HG02588 (cell line): ENCODE data around the gene PLB1.
"Not testable (repeated sequence)": the region's sequence is repeated elsewhere in the genome, so short reads cannot be mapped to it uniquely, and the experiment has no call there.

Experiments
- ATAC-seq: cut with Tn5 transposase; IDR thresholded peaks from one replicate; pipeline ENCODE4 v1.9.1; 2021; ENCODE audit warnings: mild to moderate bottlenecking, moderate library complexity; ENCODE audit not compliant: unreplicated experiment

The PLB1 gene

GRCh38 chr2:28533044-28533680, 37.3 kb downstream of the PLB1 start:
- ATAC-seq = no peak

- ATAC-seq = no peak
These were observed 39.0 kb downstream of the PLB1 start for GRCh38 chr2:28534817-28535216.

GRCh38 chr2:28538134-28538533, 42.3 kb downstream of the PLB1 start:
- ATAC-seq = no peak

GRCh38 chr2:28538652-28539051, 42.8 kb downstream of the PLB1 start:
- ATAC-seq = no peak

DNA sequence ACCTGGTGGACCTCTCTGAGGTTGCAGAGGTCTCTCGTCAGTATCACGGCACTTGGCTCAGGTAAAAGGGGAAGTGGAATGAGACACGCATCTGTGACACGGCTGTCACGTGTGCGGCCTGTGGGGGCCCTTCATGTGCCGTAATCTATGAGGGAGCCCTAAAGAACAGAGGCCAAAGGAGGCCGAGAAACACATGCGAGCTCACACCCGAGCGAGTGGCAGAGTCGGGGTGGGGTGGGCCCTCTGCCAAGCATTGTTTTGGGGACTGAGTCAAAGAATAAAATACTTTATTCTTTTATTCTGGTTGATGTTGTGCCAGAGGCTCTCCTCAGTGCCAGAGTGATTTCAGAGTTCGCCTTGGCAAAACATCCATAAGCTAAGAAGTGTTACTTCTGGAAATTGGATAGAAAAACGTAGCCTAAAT, 43.3 kb downstream of the PLB1 start:
- no peak for ATAC-seq

DNA sequence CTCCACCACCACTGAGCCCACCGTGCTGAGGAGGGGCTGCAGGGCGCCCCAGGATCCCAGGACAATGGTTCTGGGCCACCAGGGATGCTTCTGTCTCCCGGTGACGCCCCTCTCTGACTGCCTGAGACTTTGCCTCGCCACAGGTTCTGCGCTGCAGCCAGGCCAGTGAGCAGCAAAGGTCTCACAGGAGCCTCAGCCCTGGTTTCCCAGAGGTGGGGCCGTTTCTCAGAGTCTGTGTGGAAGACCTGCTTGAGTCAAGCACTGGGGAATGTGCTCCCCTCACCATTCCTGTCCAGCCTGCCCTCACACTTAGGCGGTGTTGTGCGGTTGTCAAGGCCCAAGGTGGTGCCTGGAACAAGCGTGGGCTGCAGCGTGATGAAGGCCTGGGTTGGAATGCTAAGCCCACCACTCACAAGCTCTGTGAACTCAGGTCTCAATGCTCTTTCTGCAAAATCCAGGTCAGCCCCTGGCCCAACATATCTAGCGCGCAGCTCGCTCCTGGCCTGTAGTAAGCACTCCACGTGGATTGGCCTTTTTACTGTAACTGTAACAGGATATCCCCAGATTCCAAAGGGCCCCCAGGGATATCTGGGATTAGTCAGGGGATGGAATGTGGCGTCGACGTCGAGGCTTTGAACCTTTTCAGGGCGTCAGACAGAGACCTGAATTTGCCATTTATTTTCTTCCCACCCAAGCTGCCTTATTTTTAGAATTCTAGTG, 47.6 kb downstream of the PLB1 start:
- ATAC-seq = no peak

DNA sequence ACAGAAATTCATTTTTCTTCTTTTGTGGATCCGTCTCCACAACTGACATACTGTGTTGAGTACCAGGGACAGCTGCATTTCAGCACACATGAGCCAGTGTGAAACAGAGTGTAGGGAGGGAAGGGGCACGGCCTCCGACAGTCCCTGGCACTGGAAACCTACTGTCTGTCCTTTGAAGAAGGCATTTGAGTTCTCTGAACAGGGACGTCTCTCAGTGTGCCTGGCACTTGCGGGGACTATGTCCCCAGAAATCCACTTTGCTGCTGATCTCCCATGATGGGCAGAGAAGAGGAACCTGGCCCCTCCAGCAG, 48.1 kb downstream of the PLB1 start:
- no peak for ATAC-seq

DNA sequence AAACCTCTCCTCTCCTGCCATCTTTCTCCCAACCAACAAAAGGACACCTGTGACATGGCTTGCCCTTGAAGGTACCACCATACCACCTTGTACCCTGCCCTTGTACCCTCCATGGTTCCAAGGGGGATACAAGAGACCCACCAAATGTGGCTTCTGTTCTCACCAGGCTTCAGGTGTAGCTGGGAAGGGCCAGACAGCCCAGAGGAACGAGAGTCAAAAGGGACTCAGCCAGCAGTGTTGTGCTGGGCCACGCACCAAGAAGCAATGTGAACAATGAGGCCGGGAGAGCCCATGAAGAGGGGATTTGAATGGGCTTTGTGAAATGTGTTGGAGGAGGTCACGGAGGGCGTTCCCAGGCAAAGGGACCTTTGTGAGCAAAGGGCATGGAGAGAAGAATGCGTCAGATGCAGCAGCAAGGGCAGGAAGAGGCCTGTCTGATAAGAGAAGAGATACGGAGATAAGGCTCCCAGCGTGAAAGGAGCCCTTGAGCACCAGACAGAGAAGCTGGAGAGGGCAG, 48.6 kb downstream of the PLB1 start:
- ATAC-seq = no peak

DNA sequence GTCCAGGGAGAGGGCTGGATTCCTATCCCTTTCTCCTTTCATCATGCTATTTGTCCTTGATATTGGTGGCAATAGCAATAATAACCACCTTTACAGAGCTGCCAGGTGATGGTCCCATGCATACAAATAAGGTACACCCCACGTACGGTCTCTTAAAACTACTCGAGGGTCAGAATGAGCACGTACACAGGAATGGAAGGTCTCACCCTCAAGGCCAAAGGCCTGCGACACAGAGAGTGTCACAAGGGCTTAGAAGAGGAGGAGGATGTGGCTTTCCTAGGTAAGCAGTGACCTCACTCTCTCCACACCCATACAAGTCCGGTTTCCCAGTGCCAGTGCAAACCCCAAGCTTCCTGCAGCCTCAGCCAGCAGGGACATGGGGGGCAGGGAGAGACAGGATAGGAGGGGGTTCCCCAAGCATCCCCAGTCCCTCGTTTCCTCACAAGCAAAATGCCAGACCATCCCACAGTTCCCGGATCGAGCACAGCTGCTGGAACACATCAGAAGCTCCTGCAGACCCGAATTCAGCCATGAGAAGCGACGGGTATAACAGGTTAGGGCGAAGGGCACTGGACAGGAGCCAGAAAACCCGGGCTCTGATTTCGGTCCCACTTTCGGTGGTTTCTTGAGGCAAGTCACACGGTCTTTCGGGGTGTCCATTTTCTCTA, 49.2 kb downstream of the PLB1 start:
- ATAC-seq = no peak

DNA sequence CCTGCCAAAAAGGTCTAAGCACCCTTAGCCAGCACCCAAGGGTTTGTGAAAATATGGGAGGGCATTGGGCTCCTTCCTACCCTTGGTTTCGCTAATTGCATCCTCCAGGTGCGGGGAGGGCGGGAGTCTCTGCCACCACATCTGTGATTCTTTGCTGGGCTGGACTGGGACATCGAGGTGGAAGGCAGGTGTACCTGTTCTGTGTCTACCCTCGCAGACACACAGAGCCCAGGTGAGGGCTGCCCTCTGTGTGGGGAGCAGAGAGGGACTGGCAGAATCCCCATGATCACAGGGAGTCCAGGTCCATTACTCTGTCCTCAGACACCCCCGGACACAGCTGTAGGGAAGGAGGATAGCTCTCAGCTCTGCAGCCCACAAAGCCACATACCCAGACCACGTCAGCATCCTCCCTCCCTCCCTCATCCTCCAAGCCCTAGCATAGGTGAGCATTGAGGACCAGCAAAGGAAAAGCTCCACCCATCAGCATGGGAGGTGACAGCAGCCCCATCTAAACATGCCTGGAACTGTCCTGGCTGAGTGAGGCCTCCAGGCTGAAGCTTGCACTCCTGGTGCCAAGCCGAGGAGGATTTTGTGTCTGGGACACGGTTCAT, 49.8 kb downstream of the PLB1 start:
- no peak for ATAC-seq

GRCh38 chr2:28546242-28546641, 50.4 kb downstream of the PLB1 start:
- no peak for ATAC-seq

DNA sequence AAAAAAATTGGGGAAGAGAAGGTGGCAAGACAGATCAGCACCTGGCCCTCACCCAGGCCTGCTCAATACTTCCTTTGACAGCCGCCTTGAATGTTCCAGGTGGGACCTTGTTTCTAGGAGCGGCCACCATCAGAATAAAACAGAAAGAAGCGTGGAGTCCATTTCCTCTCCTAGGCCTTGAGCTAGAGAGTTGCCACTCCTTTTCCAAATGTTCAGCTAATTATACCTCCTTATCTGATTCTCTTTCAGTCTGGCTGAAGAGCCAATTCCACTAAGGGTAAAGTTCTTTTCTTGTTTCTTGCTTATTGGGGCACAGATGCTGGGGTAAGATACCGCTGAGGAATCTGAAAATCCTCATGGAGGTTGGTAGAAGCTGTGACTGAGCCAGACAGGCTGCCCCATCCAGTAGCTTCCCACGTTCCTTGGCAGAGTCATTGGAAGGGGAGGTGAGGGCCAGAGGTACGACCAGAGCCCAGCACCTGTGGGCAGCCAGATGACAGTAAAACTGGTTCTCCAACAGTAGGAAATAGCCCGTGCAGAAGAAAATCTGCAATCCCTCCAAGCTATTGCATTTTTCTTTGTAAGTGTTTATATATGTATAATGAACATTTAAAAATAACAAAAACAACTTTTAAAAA, 51.5 kb downstream of the PLB1 start:
- ATAC-seq = no peak

DNA sequence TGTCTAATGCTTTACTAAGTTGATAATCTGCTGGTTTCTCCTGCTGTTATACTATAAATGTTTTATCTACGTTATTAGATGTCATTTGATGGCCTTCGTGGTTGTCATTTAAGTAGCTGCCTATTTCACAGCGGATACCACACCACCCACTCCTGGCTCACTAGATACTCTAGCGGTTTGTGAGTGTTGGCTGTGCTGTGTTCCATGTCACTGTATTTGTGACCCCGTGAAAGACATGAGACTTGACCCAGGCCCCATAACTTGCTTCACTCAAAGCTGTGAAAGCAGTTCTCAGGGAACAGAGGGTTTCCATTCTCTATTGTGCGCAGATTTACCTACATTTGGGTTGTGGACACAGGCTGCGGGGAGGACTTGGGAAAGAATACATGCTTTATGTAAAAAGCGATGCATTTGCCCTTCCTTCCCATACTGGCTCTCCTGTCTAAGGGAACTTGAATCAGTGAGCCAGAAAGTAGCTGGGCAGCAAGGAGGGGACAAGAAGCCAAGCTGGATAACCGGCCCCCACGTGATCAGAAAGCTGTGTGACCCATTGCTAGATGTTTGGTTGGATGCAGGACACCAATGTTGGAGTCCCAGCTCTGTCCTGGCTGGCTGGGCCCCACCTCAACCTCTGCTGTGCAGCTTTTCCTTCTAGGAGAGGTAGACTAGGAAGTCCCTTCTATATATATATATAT, 52.2 kb downstream of the PLB1 start:
- no peak for ATAC-seq

GRCh38 chr2:28550345-28550744, 54.5 kb downstream of the PLB1 start:
- not testable (repeated sequence) for ATAC-seq

DNA sequence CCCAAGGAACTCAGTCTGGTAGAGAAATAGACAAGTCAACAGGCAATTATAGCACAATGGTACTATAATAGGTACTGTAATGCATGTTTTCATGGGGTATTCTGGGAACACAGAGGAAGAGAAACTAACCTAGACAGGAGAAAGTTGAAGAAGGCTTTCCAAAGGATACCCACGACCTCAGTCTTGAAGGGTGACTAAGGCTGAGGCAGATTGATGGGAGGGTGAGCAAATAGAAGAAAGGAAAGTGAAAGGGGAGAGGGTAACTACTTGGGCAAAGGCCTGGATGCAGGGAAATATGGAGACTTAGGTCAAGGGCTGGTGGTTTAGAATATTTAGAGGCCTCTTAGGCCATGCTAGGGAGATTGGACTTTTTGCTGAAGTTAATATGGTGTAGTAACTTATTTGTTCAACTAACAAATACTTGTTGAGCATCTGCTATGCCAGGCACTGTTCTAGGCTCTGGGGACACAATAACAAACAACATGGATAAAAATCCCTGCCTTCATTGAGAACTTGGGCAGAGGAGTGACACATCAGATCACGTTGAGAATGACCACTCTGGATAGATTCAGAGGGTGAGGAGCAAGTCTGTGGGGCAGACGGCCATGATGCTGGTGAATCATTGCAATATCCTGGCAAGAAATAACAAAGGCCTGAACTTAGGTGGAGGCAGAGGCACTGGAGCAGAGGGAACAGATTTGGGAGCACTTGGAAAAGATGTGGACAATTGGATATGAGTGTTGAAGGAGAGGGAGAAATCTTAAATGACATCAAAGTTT, 56.4 kb downstream of the PLB1 start:
- ATAC-seq = no peak

GRCh38 chr2:28556303-28556702, 60.4 kb downstream of the PLB1 start:
- ATAC-seq = no peak

DNA sequence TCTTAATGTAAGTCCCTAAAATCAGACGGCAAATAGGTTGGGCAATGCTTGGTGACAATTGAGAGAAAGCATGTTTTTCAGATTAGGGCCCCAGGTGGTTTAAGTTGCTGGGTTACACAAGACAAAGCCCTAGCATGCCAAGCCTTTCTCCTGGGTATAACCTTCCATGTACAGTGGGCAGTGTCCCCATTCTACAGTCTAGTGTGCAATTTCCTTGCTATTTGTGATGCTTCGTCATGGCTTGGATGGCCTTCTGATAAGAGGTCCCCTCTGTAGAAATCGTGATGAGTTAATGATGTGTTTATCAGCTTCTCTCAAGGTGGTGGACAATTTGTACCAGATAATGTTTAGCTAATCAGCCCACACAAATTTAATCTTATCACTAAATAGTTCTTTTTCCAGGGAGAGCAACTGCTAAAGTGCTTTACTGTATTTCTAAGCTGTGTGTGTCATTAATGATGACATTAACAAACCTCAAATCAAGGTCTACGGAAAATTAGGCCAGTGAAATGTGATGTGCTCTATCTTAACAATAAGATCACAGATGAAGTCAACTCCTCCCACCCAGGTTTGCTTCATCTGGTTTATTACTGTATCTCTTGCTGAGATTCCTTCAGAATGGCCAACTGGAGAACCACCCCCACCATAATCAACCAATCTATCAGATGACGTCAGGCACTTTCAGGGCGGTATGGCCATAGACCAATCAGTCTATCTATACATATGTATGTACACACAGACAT, 61.7 kb downstream of the PLB1 start:
- ATAC-seq = no peak

DNA sequence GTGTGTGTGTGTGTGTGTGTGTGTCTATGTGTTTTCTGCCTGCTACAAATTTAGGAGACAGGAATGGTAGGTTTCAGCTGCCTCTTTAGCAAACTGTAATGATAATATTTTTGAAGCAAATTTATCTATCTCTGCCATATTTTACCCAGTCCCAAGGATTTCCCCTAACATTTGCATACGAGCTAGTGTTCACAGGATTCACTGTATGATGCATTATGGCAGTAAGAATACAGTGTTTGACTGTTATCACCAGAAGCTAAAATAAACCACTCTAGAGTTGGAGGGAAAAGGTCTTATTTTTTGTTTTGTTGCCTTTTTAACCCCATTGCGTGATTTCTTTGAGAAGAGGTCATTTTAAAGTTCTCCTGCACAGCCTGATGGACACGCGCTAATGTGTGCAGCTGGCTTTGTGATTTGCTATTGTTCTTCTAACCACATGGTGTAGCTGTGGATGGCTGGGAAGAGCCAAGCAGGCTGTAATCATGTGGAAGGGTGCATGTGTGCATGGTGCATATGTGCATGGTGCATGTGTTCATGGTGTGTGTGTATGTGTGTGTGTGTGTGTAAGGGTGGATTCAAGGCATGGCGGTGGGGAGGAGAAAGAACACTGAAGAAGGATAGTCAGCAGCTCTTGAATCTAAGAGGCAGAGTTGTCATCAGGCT, 62.4 kb downstream of the PLB1 start:
- no peak for ATAC-seq

DNA sequence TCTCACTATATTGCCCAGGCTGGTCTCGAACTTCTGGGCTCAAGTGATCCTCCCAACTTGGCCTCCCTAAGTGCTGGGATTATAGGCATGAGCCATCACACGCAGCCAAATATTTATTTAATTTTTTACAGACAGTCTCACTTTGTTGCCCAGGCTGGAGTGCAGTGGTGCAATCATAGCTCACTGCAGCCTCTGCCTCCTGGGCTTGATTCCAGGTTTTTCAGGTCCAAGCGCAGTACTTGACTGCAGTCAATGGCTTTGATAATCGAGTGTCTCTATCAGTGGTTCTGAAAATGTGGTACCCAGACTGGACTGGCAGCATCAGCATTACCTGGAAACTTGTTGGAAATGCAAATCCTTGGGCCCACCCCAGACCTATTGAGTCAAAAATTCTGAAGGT, 63.1 kb downstream of the PLB1 start:
- ATAC-seq = no peak
